OCI-LY3 (cell line): ENCODE data around the gene B4GALT2.

Source experiments
- H2AFZ ChIP-seq: fragments of 200-600, 300-600 bp; shearing (Covaris generic); 2 replicates; pipeline ENCODE4 v1.6.0; 2014; ENCODE audit warnings: antibody characterized with exemption, low read depth, low read length
- H3K27ac ChIP-seq: fragments of 200-600, 300-600 bp; sonication (generic); 2 replicates; pipeline ENCODE4 v1.5.1; 2014; ENCODE audit warnings: mild to moderate bottlenecking, low read length, moderate library complexity, mixed read lengths
- H3K27me3 ChIP-seq: fragments of 200-600, 300-600 bp; sonication (generic); 2 replicates; pipeline ENCODE4 v1.6.1; 2014; ENCODE audit warnings: low read depth, low read length, mixed read lengths
- H3K36me3 ChIP-seq: fragments of 200-600, 300-600 bp; sonication (generic); replicated peaks from 2 replicates; pipeline ENCODE3; 2014; ENCODE audit warnings: low read depth, low read length, mixed read lengths
- H3K4me1 ChIP-seq: fragments of 300-600, 200-600 bp; sonication (generic); 2 replicates; pipeline ENCODE4 v1.6.1; 2014; ENCODE audit warnings: low read length, mixed read lengths
- H3K4me2 ChIP-seq: fragments of 200-600, 300-600 bp; sonication (generic); 2 replicates; pipeline ENCODE4 v1.6.1; 2014; ENCODE audit warnings: low read length, mixed read lengths
- H3K4me3 ChIP-seq: fragments of 300-600, 200-600 bp; sonication (generic); 2 replicates; pipeline ENCODE4 v1.5.1; 2014; ENCODE audit warnings: antibody characterized with exemption, mild to moderate bottlenecking, low read length, moderate library complexity
- H3K79me2 ChIP-seq: fragments of 300-600, 200-600 bp; shearing (Covaris generic); 2 replicates; pipeline ENCODE4 v1.6.1; 2014; ENCODE audit warnings: mild to moderate bottlenecking, low read length, mixed read lengths
- H3K9ac ChIP-seq: fragments of 300-600, 200-600 bp; shearing (Covaris generic); 2 replicates; pipeline ENCODE4 v1.6.0; 2014; ENCODE audit warnings: mild to moderate bottlenecking, low read length, moderate library complexity
- H3K9me3 ChIP-seq: fragments of 200-600, 300-600 bp; shearing (Covaris generic); 2 replicates; pipeline ENCODE4 v1.6.1; 2014; ENCODE audit warnings: low read length, mixed read lengths; ENCODE audit not compliant: insufficient read depth
- H4K20me1 ChIP-seq: fragments of 200-600, 300-600 bp; sonication (generic); 2 replicates; pipeline ENCODE4 v1.6.1; 2016; ENCODE audit warnings: low read length, mixed read lengths; ENCODE audit not compliant: insufficient read depth
- CTCF ChIP-seq: fragments of 200-600, 300-600 bp; sonication (generic); IDR thresholded peaks from 2 replicates; pipeline ENCODE4 v1.5.1; 2014; ENCODE audit warnings: antibody characterized with exemption, low read length, low read depth
- EZH2phosphoT487 ChIP-seq: fragments of 200-600 bp; shearing (Covaris generic); IDR thresholded peaks from 2 replicates; pipeline ENCODE4 v1.6.1; 2018; ENCODE audit warnings: antibody characterized with exemption, mixed run types, low read depth

B4GALT2 gene

GRCh38 chr1:43987159-43987902 is 8.3 kb downstream of the B4GALT2 start:
- Histone ChIP-seq H3K36me3 (no peaks in the 10 kb centered on the region), H3K9me3 (no peaks in the 10 kb centered on the region), H2AFZ (no peak overlapping the region), H3K27ac (no peak overlapping the region), H4K20me1 (no peaks in the 10 kb centered on the region), H3K79me2 (peaks cover 5% of the 10 kb centered on the region; the same call in 1 of the 2 replicates), H3K4me3 (no peak overlapping the region), H3K9ac (no peak overlapping the region), H3K4me2 (no peak overlapping the region), H3K27me3 (no peaks in the 10 kb centered on the region), H3K4me1 (peaks cover 9% of the 10 kb centered on the region; the same call in 1 of the 2 replicates)
- no peak for TF ChIP-seq CTCF
- TF ChIP-seq EZH2phosphoT487, result no peak

GRCh38 chr1:43990271-43991199 is 11.5 kb downstream of the B4GALT2 start:
- Histone ChIP-seq H3K79me2 (no peaks in the 10 kb centered on the region), H4K20me1 (no peaks in the 10 kb centered on the region), H3K36me3 (no peaks in the 10 kb centered on the region), H3K9me3 (no peaks in the 10 kb centered on the region), H3K27me3 (no peaks in the 10 kb centered on the region), H3K4me1 (peaks cover 16% of the 10 kb centered on the region), H3K4me2 (peak overlapping the region; percentile 99), H2AFZ (no peak overlapping the region), H3K4me3 (peak overlapping the region; percentile 84), H3K27ac (no peak overlapping the region), H3K9ac (peak overlapping the region; percentile 65)
- TF ChIP-seq CTCF (peak; percentile 17; the same call in 1 of the 2 replicates), EZH2phosphoT487 (no peak)

- Histone ChIP-seq H3K9me3 (no peaks in the 10 kb centered on the region), H3K27ac (no peak overlapping the region), H4K20me1 (no peaks in the 10 kb centered on the region), H2AFZ (0 out of 2 replicates have a peak overlapping the region, but pooled peaks have one; percentile 74), H3K4me2 (peak overlapping the region; percentile 99), H3K4me1 (peaks cover 16% of the 10 kb centered on the region), H3K36me3 (no peaks in the 10 kb centered on the region), H3K27me3 (no peaks in the 10 kb centered on the region), H3K9ac (peak overlapping the region; percentile 65), H3K79me2 (no peaks in the 10 kb centered on the region), H3K4me3 (peak overlapping the region; percentile 84)
- TF ChIP-seq CTCF (no peak), EZH2phosphoT487 (no peak)
Measured at GRCh38 chr1:43991200-43991475, 12.1 kb downstream of the B4GALT2 start.

DNA sequence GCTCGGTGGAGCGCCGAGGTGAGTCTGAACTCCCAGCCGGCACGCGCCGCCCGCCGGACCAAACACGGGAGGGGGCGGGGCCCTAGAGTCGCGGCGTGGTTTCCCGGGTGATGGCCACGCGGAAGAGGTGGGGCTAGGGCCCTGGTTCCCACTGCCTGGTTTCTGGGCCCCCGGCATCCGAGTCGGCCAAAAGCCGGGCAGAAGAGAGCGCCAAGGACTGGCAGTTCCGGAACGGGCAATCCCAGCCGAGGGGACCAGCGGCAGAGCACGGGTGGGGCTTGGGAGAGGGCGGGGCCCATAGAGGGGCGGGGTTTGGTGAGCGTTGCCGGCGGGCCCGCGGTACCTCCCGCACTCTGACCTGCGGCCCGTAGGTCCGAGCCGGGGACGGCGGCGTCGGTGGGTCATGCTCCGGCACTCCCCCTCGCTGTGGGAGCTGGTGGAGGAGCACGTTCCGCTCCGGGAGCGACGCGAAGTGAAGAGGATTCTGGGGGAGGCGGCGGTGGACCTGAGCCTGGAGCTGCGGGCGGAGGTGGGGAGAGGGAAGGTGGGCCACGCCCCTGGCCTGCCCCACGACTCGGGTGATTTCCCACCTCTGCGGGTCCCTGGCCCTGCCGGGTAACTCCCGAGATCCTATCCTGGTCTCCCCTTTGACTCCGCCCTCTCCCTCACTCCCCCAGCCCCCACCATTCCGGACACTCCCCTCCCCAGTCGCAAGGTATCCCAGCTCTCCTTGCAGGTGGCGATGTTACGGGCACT is 12.6 kb downstream of the B4GALT2 start, which contains the start of gene CCDC24:
TSS of gene CCDC24 (plus strand) at position 124 of the 756 bp plus-strand sequence. CDS start at position 404, 280 bp downstream.
- Histone ChIP-seq H3K9ac (peak within 1 kb of the TSS; percentile 65), H3K27ac (no peak within 1 kb of the TSS), H4K20me1 (no peaks in the 10 kb centered on the region), H3K9me3 (no peaks in the 10 kb centered on the region), H3K4me2 (peak within 1 kb of the TSS; percentile 99), H3K4me1 (peaks cover 16% of the 10 kb centered on the region), H2AFZ (peak within 1 kb of the TSS; percentile 74), H3K27me3 (no peaks in the 10 kb centered on the region), H3K36me3 (no peaks in the 10 kb centered on the region), H3K4me3 (peak within 1 kb of the TSS; percentile 84), H3K79me2 (no peaks in the 10 kb centered on the region)
- no peak for TF ChIP-seq CTCF
- no peak for TF ChIP-seq EZH2phosphoT487
